HepG2 (cell line): ENCODE results near the gene PPP6R2. TPM values are rescaled to one million over a fixed set of nuclear protein-coding genes. Genes with fewer than 3 reads are reported as not detected.

Experiments used
- HNRNPH1 ChIP-seq: fragments of 200-400 bp; formaldehyde crosslinking; optimal IDR thresholded peaks from 2 replicates; pipeline ENCODE3; 2017; ENCODE audit warnings: mild to moderate bottlenecking, low read depth, low read length
- KDM3A ChIP-seq: IDR thresholded peaks from 2 replicates; pipeline ENCODE4 v1.6.1; 2018; ENCODE audit warnings: low read depth, missing compliant biosample characterization
- KLF12 ChIP-seq: sonication (generic); formaldehyde crosslinking; IDR thresholded peaks from 2 replicates; pipeline ENCODE4 v1.4.0; 2020; ENCODE audit warnings: missing genetic modification reagents, borderline replicate concordance
- NFE2 ChIP-seq: sonication (generic); formaldehyde crosslinking; IDR thresholded peaks from 2 replicates; pipeline ENCODE4 v1.4.0; 2020; ENCODE audit warnings: missing genetic modification reagents
- SNRNP70 ChIP-seq: fragments of 200-400 bp; formaldehyde crosslinking; IDR thresholded peaks from 2 replicates; pipeline ENCODE4 v1.6.1; 2017; ENCODE audit warnings: mild to moderate bottlenecking, low read depth, low read length, moderate library complexity
- ZFP37 ChIP-seq: sonication (generic); formaldehyde crosslinking; IDR thresholded peaks from 2 replicates; pipeline ENCODE4 v1.4.0; 2020; ENCODE audit warnings: missing genetic modification reagents, borderline replicate concordance
- ZNF33A ChIP-seq: sonication (generic); formaldehyde crosslinking; IDR thresholded peaks from 2 replicates; pipeline ENCODE4 v1.5.1; 2020; ENCODE audit warnings: missing genetic modification reagents, mild to moderate bottlenecking, moderate library complexity, borderline replicate concordance
- ZNF598 ChIP-seq: sonication (generic); formaldehyde crosslinking; IDR thresholded peaks from 2 replicates; pipeline ENCODE4 v1.5.1; 2020; ENCODE audit warnings: mild to moderate bottlenecking, missing genetic modification reagents, borderline replicate concordance
- ZNF83 ChIP-seq: sonication (generic); formaldehyde crosslinking; IDR thresholded peaks from 2 replicates; pipeline ENCODE4 v1.4.0; 2020; ENCODE audit warnings: missing genetic modification reagents, mild to moderate bottlenecking, borderline replicate concordance
- polyA plus RNA-seq, 8 experiments: library from polyadenylated mRNA; depleted of rRNA in 3 of 8; stranded (reverse) in 7 of 8; unstranded in 1 of 8; fragments of >200 nt; fragmentation: Illumina TruSeq in 4 of 8; extraction: Trizol in 4 of 8; gene quantifications; 2 replicates each; pipeline versions ENCODE4 v1.2.1 to v1.2.3, GENCODE V29; 2011 to 2016; ENCODE audit warnings: low read depth in 4 of 8, missing spikeins in 1 of 8, mixed read lengths in 1 of 8; ENCODE audit not compliant: insufficient read depth in 1 of 8
- total RNA-seq, 5 experiments: library from RNA; depleted of rRNA; stranded (reverse); fragments of >200 nt; fragmentation: Illumina TruSeq; extraction: Trizol; gene quantifications; 2 replicates each; pipeline ENCODE4 v1.2.3, GENCODE V29; 2016; ENCODE audit warnings: low read depth in 1 of 5
- TF ChIP-seq, protein P1 (sequence below): sonication (generic); formaldehyde crosslinking; IDR thresholded peaks from one replicate; pipeline ENCODE4 v1.5.1; 2020; ENCODE audit warnings: mild to moderate bottlenecking, missing genetic modification reagents; ENCODE audit errors: not compliant biosample characterization
- TF ChIP-seq, protein P2 (sequence below): IDR thresholded peaks from 2 replicates; pipeline ENCODE4 v1.4.0; 2020; ENCODE audit warnings: mild to moderate bottlenecking, missing genetic modification reagents
- TF ChIP-seq, protein P3 (sequence below): sonication (generic); formaldehyde crosslinking; IDR thresholded peaks from 2 replicates; pipeline ENCODE4 v1.4.0; 2020; ENCODE audit warnings: missing genetic modification reagents
- TF ChIP-seq, protein P4 (sequence below): sonication (generic); formaldehyde crosslinking; IDR thresholded peaks from 2 replicates; pipeline ENCODE4 v1.4.0; 2020; ENCODE audit warnings: mild to moderate bottlenecking, missing genetic modification reagents
- TF ChIP-seq, protein P5 (sequence below): sonication (generic); formaldehyde crosslinking; IDR thresholded peaks from 2 replicates; pipeline ENCODE4 v1.8.1; 2023; ENCODE audit warnings: missing genetic modification reagents, mild to moderate bottlenecking, borderline replicate concordance

Gene PPP6R2
- total and polyA plus RNA-seq, 2 of the 13 experiments (the other 11 are each of a cell fraction or from before 2014, with no cell fraction given): 55.0 to 102 TPM

DNA sequence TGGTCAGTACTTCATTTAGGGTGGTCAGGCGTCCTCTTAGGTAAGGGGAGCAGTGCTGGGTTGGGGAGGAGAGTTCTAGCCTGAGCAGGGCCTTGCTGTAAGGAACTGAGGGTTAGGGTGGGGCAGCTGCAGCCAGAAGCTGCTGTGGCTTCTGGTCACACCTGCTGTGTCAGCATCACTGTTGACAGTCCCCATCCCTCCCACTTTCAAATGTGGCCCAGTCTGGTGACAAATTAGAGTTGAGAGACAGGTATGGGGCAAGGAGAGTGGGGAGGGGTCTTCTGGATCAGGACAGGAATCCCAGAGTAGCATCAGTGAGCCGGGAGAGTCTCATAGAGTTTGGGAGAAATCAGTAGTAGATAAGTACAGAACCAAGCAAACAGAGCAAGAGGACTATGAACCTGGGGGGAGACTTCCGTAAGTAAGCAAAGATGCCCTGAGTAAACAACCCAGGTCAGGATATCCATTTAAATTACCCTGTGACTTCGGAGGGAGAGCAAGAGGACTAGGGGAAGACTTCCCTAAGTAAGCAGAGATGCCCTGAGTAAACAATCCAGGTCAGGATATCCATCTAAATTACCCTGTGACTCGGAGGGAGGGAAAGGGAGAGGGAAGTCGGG, 53.7 kb downstream of the PPP6R2 start (continued):
- TF ChIP-seq, protein P1, sequence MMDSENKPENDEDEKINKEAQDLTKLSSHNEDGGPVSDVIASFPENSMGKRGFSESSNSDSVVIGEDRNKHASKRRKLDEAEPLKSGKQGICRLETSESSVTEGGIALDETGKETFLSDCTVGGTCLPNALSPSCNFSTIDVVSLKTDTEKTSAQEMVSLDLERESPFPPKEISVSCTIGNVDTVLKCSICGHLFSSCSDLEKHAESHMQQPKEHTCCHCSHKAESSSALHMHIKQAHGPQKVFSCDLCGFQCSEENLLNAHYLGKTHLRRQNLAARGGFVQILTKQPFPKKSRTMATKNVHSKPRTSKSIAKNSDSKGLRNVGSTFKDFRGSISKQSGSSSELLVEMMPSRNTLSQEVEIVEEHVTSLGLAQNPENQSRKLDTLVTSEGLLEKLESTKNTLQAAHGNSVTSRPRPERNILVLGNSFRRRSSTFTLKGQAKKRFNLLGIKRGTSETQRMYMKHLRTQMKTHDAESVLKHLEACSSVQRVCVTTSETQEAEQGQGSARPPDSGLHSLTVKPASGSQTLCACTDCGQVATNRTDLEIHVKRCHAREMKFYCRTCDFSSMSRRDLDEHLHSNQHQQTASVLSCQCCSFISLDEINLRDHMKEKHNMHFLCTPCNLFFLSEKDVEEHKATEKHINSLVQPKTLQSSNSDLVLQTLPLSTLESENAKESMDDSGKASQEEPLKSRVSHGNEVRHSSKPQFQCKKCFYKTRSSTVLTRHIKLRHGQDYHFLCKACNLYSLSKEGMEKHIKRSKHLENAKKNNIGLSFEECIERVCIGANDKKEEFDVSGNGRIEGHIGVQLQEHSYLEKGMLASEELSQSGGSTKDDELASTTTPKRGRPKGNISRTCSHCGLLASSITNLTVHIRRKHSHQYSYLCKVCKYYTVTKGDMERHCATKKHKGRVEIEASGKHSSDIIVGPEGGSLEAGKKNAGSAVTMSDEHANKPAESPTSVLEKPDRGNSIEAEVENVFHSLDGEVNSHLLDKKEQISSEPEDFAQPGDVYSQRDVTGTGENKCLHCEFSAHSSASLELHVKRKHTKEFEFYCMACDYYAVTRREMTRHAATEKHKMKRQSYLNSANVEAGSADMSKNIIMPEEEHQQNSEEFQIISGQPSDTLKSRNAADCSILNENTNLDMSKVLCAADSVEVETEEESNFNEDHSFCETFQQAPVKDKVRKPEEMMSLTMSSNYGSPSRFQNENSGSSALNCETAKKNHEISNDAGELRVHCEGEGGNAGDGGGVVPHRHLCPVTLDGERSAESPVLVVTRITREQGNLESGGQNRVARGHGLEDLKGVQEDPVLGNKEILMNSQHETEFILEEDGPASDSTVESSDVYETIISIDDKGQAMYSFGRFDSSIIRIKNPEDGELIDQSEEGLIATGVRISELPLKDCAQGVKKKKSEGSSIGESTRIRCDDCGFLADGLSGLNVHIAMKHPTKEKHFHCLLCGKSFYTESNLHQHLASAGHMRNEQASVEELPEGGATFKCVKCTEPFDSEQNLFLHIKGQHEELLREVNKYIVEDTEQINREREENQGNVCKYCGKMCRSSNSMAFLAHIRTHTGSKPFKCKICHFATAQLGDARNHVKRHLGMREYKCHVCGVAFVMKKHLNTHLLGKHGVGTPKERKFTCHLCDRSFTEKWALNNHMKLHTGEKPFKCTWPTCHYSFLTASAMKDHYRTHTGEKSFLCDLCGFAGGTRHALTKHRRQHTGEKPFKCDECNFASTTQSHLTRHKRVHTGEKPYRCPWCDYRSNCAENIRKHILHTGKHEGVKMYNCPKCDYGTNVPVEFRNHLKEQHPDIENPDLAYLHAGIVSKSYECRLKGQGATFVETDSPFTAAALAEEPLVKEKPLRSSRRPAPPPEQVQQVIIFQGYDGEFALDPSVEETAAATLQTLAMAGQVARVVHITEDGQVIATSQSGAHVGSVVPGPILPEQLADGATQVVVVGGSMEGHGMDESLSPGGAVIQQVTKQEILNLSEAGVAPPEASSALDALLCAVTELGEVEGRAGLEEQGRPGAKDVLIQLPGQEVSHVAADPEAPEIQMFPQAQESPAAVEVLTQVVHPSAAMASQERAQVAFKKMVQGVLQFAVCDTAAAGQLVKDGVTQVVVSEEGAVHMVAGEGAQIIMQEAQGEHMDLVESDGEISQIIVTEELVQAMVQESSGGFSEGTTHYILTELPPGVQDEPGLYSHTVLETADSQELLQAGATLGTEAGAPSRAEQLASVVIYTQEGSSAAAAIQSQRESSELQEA: no peak
- TF ChIP-seq NFE2 (CRISPR knock-in tag): no peak
- TF ChIP-seq ZNF83 (CRISPR knock-in tag): no peak
- peak; percentile 80; the same call in 1 of the 2 replicates for TF ChIP-seq ZNF33A (CRISPR knock-in tag)
- TF ChIP-seq, protein P2, sequence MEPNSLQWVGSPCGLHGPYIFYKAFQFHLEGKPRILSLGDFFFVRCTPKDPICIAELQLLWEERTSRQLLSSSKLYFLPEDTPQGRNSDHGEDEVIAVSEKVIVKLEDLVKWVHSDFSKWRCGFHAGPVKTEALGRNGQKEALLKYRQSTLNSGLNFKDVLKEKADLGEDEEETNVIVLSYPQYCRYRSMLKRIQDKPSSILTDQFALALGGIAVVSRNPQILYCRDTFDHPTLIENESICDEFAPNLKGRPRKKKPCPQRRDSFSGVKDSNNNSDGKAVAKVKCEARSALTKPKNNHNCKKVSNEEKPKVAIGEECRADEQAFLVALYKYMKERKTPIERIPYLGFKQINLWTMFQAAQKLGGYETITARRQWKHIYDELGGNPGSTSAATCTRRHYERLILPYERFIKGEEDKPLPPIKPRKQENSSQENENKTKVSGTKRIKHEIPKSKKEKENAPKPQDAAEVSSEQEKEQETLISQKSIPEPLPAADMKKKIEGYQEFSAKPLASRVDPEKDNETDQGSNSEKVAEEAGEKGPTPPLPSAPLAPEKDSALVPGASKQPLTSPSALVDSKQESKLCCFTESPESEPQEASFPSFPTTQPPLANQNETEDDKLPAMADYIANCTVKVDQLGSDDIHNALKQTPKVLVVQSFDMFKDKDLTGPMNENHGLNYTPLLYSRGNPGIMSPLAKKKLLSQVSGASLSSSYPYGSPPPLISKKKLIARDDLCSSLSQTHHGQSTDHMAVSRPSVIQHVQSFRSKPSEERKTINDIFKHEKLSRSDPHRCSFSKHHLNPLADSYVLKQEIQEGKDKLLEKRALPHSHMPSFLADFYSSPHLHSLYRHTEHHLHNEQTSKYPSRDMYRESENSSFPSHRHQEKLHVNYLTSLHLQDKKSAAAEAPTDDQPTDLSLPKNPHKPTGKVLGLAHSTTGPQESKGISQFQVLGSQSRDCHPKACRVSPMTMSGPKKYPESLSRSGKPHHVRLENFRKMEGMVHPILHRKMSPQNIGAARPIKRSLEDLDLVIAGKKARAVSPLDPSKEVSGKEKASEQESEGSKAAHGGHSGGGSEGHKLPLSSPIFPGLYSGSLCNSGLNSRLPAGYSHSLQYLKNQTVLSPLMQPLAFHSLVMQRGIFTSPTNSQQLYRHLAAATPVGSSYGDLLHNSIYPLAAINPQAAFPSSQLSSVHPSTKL (CRISPR knock-in tag): peak; percentile 98
- no peak; the same call in 1 of the 2 replicates for TF ChIP-seq ZFP37 (CRISPR knock-in tag)
- TF ChIP-seq, protein P3, sequence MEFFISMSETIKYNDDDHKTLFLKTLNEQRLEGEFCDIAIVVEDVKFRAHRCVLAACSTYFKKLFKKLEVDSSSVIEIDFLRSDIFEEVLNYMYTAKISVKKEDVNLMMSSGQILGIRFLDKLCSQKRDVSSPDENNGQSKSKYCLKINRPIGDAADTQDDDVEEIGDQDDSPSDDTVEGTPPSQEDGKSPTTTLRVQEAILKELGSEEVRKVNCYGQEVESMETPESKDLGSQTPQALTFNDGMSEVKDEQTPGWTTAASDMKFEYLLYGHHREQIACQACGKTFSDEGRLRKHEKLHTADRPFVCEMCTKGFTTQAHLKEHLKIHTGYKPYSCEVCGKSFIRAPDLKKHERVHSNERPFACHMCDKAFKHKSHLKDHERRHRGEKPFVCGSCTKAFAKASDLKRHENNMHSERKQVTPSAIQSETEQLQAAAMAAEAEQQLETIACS (CRISPR knock-in tag): no peak
- TF ChIP-seq HNRNPH1: no peak
- no peak for TF ChIP-seq ZNF598 (CRISPR knock-in tag)
- TF ChIP-seq KDM3A (CRISPR knock-in tag): no peak
- no peak for TF ChIP-seq KLF12 (CRISPR knock-in tag)
- TF ChIP-seq SNRNP70: no peak
- TF ChIP-seq, protein P4, sequence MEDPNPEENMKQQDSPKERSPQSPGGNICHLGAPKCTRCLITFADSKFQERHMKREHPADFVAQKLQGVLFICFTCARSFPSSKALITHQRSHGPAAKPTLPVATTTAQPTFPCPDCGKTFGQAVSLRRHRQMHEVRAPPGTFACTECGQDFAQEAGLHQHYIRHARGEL (CRISPR knock-in tag): no peak
- TF ChIP-seq, protein P5, sequence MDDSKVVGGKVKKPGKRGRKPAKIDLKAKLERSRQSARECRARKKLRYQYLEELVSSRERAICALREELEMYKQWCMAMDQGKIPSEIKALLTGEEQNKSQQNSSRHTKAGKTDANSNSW (CRISPR knock-in tag): no peak
